ENCODE data around the gene CFAP54.
A peak's percentile ranks its signal among the peaks of the same experiment; 100 is the strongest.

Gene CFAP54

GRCh38 chr12:96489392-96490056 is at the start of gene CFAP54:
TSS of gene CFAP54 (plus strand) at chr12:96489577. CDS start at chr12:96489610, 33 bp downstream.
- Histone ChIP-seq H3K4me3 (ENCODE audit: low read length in 2 of 2) (peak within 1 kb of the TSS; percentile 62 to 72), H3K27ac (ENCODE audit: low read depth in 2 of 2, low read length in 2 of 2) (no peak within 1 kb of the TSS), H3K27me3 (ENCODE audit: control insufficient read depth in 2 of 2, insufficient read depth in 2 of 2, low read length in 2 of 2) (peaks cover 0 to 2% of the 10 kb centered on the region in 2 donors), H3K4me1 (ENCODE audit: control insufficient read depth in 2 of 2, insufficient read depth in 2 of 2, low read length in 2 of 2) (peaks cover 0 to 3% of the 10 kb centered on the region in 2 donors), H3K36me3 (ENCODE audit: control insufficient read depth in 2 of 2, insufficient read depth in 2 of 2, low read length in 2 of 2) (no peaks in the 10 kb centered on the region), H3K9ac (ENCODE audit: low read depth in 1 of 2, low read length in 2 of 2) (peak within 1 kb of the TSS; percentile 17 to 56), H3K9me3 (ENCODE audit: control insufficient read depth in 2 of 2, low read length in 2 of 2) (no peaks in the 10 kb centered on the region)

GRCh38 chr12:96441816-96442215 is 47.6 kb upstream of the CFAP54 start:
- Histone ChIP-seq H3K4me1 (ENCODE audit: control insufficient read depth in 2 of 2, insufficient read depth in 2 of 2, low read length in 2 of 2) (no peaks in the 10 kb centered on the region), H3K27ac (ENCODE audit: low read depth in 2 of 2, low read length in 2 of 2) (no peak overlapping the region), H3K9me3 (ENCODE audit: control insufficient read depth in 2 of 2, low read length in 2 of 2) (no peaks in the 10 kb centered on the region), H3K9ac (ENCODE audit: low read depth in 1 of 2, low read length in 2 of 2) (no peak overlapping the region), H3K27me3 (ENCODE audit: control insufficient read depth in 2 of 2, insufficient read depth in 2 of 2, low read length in 2 of 2) (no peaks in the 10 kb centered on the region), H3K4me3 (ENCODE audit: low read length in 2 of 2) (no peak overlapping the region), H3K36me3 (ENCODE audit: control insufficient read depth in 2 of 2, insufficient read depth in 2 of 2, low read length in 2 of 2) (no peaks in the 10 kb centered on the region)

GRCh38 chr12:96442906-96443305 is 46.5 kb upstream of the CFAP54 start:
- Histone ChIP-seq H3K27ac (ENCODE audit: low read depth in 2 of 2, low read length in 2 of 2) (no peak overlapping the region), H3K4me1 (ENCODE audit: control insufficient read depth in 2 of 2, insufficient read depth in 2 of 2, low read length in 2 of 2) (no peaks in the 10 kb centered on the region), H3K9me3 (ENCODE audit: control insufficient read depth in 2 of 2, low read length in 2 of 2) (no peaks in the 10 kb centered on the region), H3K27me3 (ENCODE audit: control insufficient read depth in 2 of 2, insufficient read depth in 2 of 2, low read length in 2 of 2) (no peaks in the 10 kb centered on the region), H3K9ac (ENCODE audit: low read depth in 1 of 2, low read length in 2 of 2) (no peak overlapping the region), H3K4me3 (ENCODE audit: low read length in 2 of 2) (no peak overlapping the region), H3K36me3 (ENCODE audit: control insufficient read depth in 2 of 2, insufficient read depth in 2 of 2, low read length in 2 of 2) (no peaks in the 10 kb centered on the region)

- H3K27me3 ChIP-seq (ENCODE audit: control insufficient read depth in 2 of 2, insufficient read depth in 2 of 2, low read length in 2 of 2), result no peaks in the 10 kb centered on the region
- no peak overlapping the region for H3K9ac ChIP-seq (ENCODE audit: low read depth in 1 of 2, low read length in 2 of 2)
- H3K9me3 ChIP-seq (ENCODE audit: control insufficient read depth in 2 of 2, low read length in 2 of 2), result no peaks in the 10 kb centered on the region
- H3K27ac ChIP-seq (ENCODE audit: low read depth in 2 of 2, low read length in 2 of 2), result no peak overlapping the region
- H3K4me3 ChIP-seq (ENCODE audit: low read length in 2 of 2), result no peak overlapping the region
- no peaks in the 10 kb centered on the region for H3K4me1 ChIP-seq (ENCODE audit: control insufficient read depth in 2 of 2, insufficient read depth in 2 of 2, low read length in 2 of 2)
- no peaks in the 10 kb centered on the region for H3K36me3 ChIP-seq (ENCODE audit: control insufficient read depth in 2 of 2, insufficient read depth in 2 of 2, low read length in 2 of 2)
Measured at GRCh38 chr12:96444399-96444798, 45.0 kb upstream of the CFAP54 start.

GRCh38 chr12:96445691-96446583 is 43.4 kb upstream of the CFAP54 start:
- H3K4me1 ChIP-seq (ENCODE audit: control insufficient read depth in 2 of 2, insufficient read depth in 2 of 2, low read length in 2 of 2), result no peaks in the 10 kb centered on the region
- peak overlapping the region; percentile 42 to 58 for H3K27ac ChIP-seq (ENCODE audit: low read depth in 2 of 2, low read length in 2 of 2)
- H3K36me3 ChIP-seq (ENCODE audit: control insufficient read depth in 2 of 2, insufficient read depth in 2 of 2, low read length in 2 of 2), result no peaks in the 10 kb centered on the region
- H3K9ac ChIP-seq (ENCODE audit: low read depth in 1 of 2, low read length in 2 of 2), result no peak overlapping the region
- H3K4me3 ChIP-seq (ENCODE audit: low read length in 2 of 2), result no peak overlapping the region
- no peaks in the 10 kb centered on the region for H3K27me3 ChIP-seq (ENCODE audit: control insufficient read depth in 2 of 2, insufficient read depth in 2 of 2, low read length in 2 of 2)
- H3K9me3 ChIP-seq (ENCODE audit: control insufficient read depth in 2 of 2, low read length in 2 of 2), result no peaks in the 10 kb centered on the region

- Histone ChIP-seq H3K4me3 (ENCODE audit: low read length in 2 of 2) (no peak overlapping the region), H3K27me3 (ENCODE audit: control insufficient read depth in 2 of 2, insufficient read depth in 2 of 2, low read length in 2 of 2) (no peaks in the 10 kb centered on the region), H3K36me3 (ENCODE audit: control insufficient read depth in 2 of 2, insufficient read depth in 2 of 2, low read length in 2 of 2) (no peaks in the 10 kb centered on the region), H3K27ac (ENCODE audit: low read depth in 2 of 2, low read length in 2 of 2) (no peak overlapping the region), H3K9me3 (ENCODE audit: control insufficient read depth in 2 of 2, low read length in 2 of 2) (no peaks in the 10 kb centered on the region), H3K4me1 (ENCODE audit: control insufficient read depth in 2 of 2, insufficient read depth in 2 of 2, low read length in 2 of 2) (no peaks in the 10 kb centered on the region), H3K9ac (ENCODE audit: low read depth in 1 of 2, low read length in 2 of 2) (no peak overlapping the region)
Measured at GRCh38 chr12:96447256-96447655, 42.1 kb upstream of the CFAP54 start.

- Histone ChIP-seq H3K27me3 (ENCODE audit: control insufficient read depth in 2 of 2, insufficient read depth in 2 of 2, low read length in 2 of 2) (no peaks in the 10 kb centered on the region), H3K36me3 (ENCODE audit: control insufficient read depth in 2 of 2, insufficient read depth in 2 of 2, low read length in 2 of 2) (no peaks in the 10 kb centered on the region), H3K4me3 (ENCODE audit: low read length in 2 of 2) (peak overlapping the region in 1 of 2 donors; percentile 23), H3K9ac (ENCODE audit: low read depth in 1 of 2, low read length in 2 of 2) (no peak overlapping the region), H3K27ac (ENCODE audit: low read depth in 2 of 2, low read length in 2 of 2) (no peak overlapping the region), H3K4me1 (ENCODE audit: control insufficient read depth in 2 of 2, insufficient read depth in 2 of 2, low read length in 2 of 2) (no peaks in the 10 kb centered on the region), H3K9me3 (ENCODE audit: control insufficient read depth in 2 of 2, low read length in 2 of 2) (no peaks in the 10 kb centered on the region)
Measured at GRCh38 chr12:96448300-96448699, 41.1 kb upstream of the CFAP54 start.

GRCh38 chr12:96452261-96452922 is 37.0 kb upstream of the CFAP54 start:
- no peaks in the 10 kb centered on the region for H3K27me3 ChIP-seq (ENCODE audit: control insufficient read depth in 2 of 2, insufficient read depth in 2 of 2, low read length in 2 of 2)
- no peaks in the 10 kb centered on the region for H3K9me3 ChIP-seq (ENCODE audit: control insufficient read depth in 2 of 2, low read length in 2 of 2)
- H3K4me3 ChIP-seq (ENCODE audit: low read length in 2 of 2), result no peak overlapping the region
- H3K4me1 ChIP-seq (ENCODE audit: control insufficient read depth in 2 of 2, insufficient read depth in 2 of 2, low read length in 2 of 2), result no peaks in the 10 kb centered on the region
- H3K27ac ChIP-seq (ENCODE audit: low read depth in 2 of 2, low read length in 2 of 2), result no peak overlapping the region
- no peak overlapping the region for H3K9ac ChIP-seq (ENCODE audit: low read depth in 1 of 2, low read length in 2 of 2)
- no peaks in the 10 kb centered on the region for H3K36me3 ChIP-seq (ENCODE audit: control insufficient read depth in 2 of 2, insufficient read depth in 2 of 2, low read length in 2 of 2)

- Histone ChIP-seq H3K27me3 (ENCODE audit: control insufficient read depth in 2 of 2, insufficient read depth in 2 of 2, low read length in 2 of 2) (no peaks in the 10 kb centered on the region), H3K9me3 (ENCODE audit: control insufficient read depth in 2 of 2, low read length in 2 of 2) (no peaks in the 10 kb centered on the region), H3K9ac (ENCODE audit: low read depth in 1 of 2, low read length in 2 of 2) (no peak overlapping the region), H3K27ac (ENCODE audit: low read depth in 2 of 2, low read length in 2 of 2) (no peak overlapping the region), H3K4me1 (ENCODE audit: control insufficient read depth in 2 of 2, insufficient read depth in 2 of 2, low read length in 2 of 2) (no peaks in the 10 kb centered on the region), H3K4me3 (ENCODE audit: low read length in 2 of 2) (no peak overlapping the region), H3K36me3 (ENCODE audit: control insufficient read depth in 2 of 2, insufficient read depth in 2 of 2, low read length in 2 of 2) (no peaks in the 10 kb centered on the region)
Measured at GRCh38 chr12:96454396-96454795, 35.0 kb upstream of the CFAP54 start.

Measured in mucosa of rectum (tissue), 2 donors.